ENCODE measurements around the gene EBPL.

EBPL gene

DNA sequence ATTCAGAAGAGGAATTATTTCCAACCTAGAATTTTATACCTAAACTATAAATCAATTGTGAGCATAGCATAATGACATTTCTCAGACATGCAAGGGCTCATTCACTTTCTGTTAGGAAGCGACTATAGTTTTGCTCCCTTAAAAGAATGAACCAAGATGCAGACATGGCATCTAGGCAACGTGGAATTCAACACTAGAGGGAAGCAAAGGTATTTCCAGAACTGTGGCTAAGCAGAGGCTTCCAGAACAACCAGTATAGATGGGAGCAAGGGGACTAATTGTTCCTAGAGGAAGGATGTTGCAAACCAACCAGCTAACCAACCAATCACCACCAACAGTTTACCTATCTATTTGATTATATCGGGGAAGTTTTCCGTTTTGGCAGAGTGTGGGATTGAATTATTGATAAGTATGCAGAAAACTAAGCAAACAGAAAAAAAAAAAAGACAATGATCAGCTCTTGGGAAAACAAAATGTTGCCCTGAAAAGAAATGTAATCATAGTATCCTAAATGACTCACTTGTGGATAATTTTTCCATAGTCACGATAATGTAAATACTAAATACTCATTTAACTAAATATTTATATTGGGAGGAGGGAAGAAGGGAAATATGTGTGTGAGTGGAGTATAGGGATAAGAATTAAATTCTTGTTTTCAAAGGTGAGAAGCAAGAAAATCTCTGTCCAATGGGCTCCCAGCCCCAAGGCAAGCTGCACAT lies 41.9 kb downstream of the EBPL start:
- H3K27ac ChIP-seq (ENCODE audit: extremely low read depth, low read depth, low read length): no peak overlapping the region
- ChIA-PET POLR2A (no interaction called here), CTCF (interaction anchor here (0.6 to 1.1 kb wide), 3 partner anchors 20 to 626 kb away, joined by 3 to 5 read pairs (median 3); no protein-coding TSS in a partner anchor)
- no peaks in the 10 kb centered on the region for H3K4me1 ChIP-seq (ENCODE audit: control insufficient read depth, insufficient read depth, low read length)
- H3K9me3 ChIP-seq (ENCODE audit: control insufficient read depth, insufficient read depth, low read depth, low read length): no peaks in the 10 kb centered on the region
- TF ChIP-seq ZNF423 (tag by site-specific recombination; IDR thresholded peaks at IDR 0.05) (no peak), ZNF654 (tag by site-specific recombination; IDR thresholded peaks at IDR 0.05; ENCODE audit: low read depth) (peak; percentile 41)
- no peak overlapping the region for H3K4me3 ChIP-seq (ENCODE audit: low read depth, low read length)
- H3K36me3 ChIP-seq (ENCODE audit: control insufficient read depth in 2 of 2, insufficient read depth in 1 of 2, low read length in 2 of 2): no peaks in the 10 kb centered on the region

DNA sequence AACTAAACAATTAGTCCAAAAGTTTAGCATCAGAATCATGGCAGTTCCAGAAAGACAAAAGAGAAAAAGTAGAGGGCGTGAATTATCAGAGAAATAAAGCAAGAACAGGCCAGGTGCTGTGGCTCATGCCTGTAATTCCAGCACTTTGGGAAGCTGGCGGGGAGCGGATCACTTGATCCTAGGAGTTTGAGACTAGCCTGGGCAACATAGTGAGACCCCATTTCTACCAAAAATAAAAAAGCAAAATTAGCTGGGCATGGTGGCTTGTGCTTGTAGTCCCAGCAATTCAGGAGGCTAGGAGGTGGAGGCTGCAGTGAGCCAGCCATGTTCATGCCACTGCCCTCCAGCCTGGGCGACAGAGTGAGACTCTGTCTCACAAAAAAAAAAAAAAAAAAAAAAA lies 44.6 kb downstream of the EBPL start:
- no peaks in the 10 kb centered on the region for H3K36me3 ChIP-seq (ENCODE audit: control insufficient read depth in 2 of 2, insufficient read depth in 1 of 2, low read length in 2 of 2)
- CTCF ChIA-PET: no interaction called here
- TF ChIP-seq, protein P1, sequence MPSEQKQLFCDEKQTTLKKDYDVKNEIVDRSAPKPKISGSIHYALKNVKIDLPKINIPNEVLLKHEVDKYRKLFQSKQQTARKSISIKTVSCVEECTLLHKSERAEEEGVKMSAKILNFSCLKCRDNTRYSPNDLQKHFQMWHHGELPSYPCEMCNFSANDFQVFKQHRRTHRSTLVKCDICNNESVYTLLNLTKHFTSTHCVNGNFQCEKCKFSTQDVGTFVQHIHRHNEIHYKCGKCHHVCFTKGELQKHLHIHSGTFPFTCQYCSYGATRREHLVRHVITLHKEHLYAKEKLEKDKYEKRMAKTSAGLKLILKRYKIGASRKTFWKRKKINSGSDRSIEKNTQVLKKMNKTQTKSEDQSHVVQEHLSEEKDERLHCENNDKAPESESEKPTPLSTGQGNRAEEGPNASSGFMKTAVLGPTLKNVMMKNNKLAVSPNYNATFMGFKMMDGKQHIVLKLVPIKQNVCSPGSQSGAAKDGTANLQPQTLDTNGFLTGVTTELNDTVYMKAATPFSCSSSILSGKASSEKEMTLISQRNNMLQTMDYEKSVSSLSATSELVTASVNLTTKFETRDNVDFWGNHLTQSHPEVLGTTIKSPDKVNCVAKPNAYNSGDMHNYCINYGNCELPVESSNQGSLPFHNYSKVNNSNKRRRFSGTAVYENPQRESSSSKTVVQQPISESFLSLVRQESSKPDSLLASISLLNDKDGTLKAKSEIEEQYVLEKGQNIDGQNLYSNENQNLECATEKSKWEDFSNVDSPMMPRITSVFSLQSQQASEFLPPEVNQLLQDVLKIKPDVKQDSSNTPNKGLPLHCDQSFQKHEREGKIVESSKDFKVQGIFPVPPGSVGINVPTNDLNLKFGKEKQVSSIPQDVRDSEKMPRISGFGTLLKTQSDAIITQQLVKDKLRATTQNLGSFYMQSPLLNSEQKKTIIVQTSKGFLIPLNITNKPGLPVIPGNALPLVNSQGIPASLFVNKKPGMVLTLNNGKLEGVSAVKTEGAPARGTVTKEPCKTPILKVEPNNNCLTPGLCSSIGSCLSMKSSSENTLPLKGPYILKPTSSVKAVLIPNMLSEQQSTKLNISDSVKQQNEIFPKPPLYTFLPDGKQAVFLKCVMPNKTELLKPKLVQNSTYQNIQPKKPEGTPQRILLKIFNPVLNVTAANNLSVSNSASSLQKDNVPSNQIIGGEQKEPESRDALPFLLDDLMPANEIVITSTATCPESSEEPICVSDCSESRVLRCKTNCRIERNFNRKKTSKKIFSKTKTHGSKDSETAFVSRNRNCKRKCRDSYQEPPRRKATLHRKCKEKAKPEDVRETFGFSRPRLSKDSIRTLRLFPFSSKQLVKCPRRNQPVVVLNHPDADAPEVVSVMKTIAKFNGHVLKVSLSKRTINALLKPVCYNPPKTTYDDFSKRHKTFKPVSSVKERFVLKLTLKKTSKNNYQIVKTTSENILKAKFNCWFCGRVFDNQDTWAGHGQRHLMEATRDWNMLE (tag by site-specific recombination; conservative IDR thresholded peaks at IDR 0.05; ENCODE audit: low read depth): no peak
- no peak for TF ChIP-seq ZNF354C (tag by site-specific recombination; IDR thresholded peaks at IDR 0.05; ENCODE audit: borderline replicate concordance, low read depth)
- TF ChIP-seq, protein P2, sequence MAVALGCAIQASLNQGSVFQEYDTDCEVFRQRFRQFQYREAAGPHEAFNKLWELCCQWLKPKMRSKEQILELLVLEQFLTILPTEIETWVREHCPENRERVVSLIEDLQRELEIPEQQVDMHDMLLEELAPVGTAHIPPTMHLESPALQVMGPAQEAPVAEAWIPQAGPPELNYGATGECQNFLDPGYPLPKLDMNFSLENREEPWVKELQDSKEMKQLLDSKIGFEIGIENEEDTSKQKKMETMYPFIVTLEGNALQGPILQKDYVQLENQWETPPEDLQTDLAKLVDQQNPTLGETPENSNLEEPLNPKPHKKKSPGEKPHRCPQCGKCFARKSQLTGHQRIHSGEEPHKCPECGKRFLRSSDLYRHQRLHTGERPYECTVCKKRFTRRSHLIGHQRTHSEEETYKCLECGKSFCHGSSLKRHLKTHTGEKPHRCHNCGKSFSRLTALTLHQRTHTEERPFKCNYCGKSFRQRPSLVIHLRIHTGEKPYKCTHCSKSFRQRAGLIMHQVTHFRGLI (tag by site-specific recombination; IDR thresholded peaks at IDR 0.05): no peak
- TF ChIP-seq ZNF341 (tag by site-specific recombination; IDR thresholded peaks at IDR 0.05; ENCODE audit: low read depth): no peak
- no peak for TF ChIP-seq ZNF837 (tag by site-specific recombination; IDR thresholded peaks at IDR 0.05)
- peak; percentile 66; the same call in 1 of the 2 replicates for TF ChIP-seq ZNF121 (tag by site-specific recombination; IDR thresholded peaks at IDR 0.05)
- H3K9me3 ChIP-seq (ENCODE audit: control insufficient read depth, insufficient read depth, low read depth, low read length): no peaks in the 10 kb centered on the region
- no peak overlapping the region for H3K4me3 ChIP-seq (ENCODE audit: low read depth, low read length)
- POLR2A ChIA-PET: no interaction called here
- H3K27ac ChIP-seq (ENCODE audit: extremely low read depth, low read depth, low read length): no peak overlapping the region
- H3K4me1 ChIP-seq (ENCODE audit: control insufficient read depth, insufficient read depth, low read length): no peaks in the 10 kb centered on the region

DNA sequence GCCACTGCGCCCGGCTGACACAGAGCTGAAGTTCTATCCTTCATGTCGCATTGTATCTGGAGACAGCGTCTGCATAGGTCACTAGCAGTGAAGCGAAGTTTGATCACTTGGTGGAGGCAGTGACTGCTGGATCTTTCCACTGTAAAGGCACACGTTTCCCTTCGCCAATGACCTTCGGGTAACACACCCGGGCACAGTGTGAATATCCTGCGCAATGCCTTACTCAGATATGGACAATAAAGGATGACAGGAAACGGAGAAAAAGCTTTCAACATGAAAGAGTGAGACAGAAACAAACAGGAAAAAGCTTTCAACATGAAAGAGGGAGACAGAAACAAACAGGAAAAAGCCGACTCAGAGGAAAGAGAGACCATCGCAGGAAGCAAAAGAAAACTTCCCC lies 45.8 kb downstream of the EBPL start:
- H3K4me3 ChIP-seq (ENCODE audit: low read depth, low read length): no peak overlapping the region
- no peaks in the 10 kb centered on the region for H3K36me3 ChIP-seq (ENCODE audit: control insufficient read depth in 2 of 2, insufficient read depth in 1 of 2, low read length in 2 of 2)
- H3K27ac ChIP-seq (ENCODE audit: extremely low read depth, low read depth, low read length): no peak overlapping the region
- CTCF ChIA-PET: no interaction called here
- TF ChIP-seq ZNF350 (tag by site-specific recombination; IDR thresholded peaks at IDR 0.05): no peak
- TF ChIP-seq, protein P3, sequence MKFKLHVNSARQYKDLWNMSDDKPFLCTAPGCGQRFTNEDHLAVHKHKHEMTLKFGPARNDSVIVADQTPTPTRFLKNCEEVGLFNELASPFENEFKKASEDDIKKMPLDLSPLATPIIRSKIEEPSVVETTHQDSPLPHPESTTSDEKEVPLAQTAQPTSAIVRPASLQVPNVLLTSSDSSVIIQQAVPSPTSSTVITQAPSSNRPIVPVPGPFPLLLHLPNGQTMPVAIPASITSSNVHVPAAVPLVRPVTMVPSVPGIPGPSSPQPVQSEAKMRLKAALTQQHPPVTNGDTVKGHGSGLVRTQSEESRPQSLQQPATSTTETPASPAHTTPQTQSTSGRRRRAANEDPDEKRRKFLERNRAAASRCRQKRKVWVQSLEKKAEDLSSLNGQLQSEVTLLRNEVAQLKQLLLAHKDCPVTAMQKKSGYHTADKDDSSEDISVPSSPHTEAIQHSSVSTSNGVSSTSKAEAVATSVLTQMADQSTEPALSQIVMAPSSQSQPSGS (tag by site-specific recombination; IDR thresholded peaks at IDR 0.05; ENCODE audit: low read depth): no peak
- TF ChIP-seq, protein P4, sequence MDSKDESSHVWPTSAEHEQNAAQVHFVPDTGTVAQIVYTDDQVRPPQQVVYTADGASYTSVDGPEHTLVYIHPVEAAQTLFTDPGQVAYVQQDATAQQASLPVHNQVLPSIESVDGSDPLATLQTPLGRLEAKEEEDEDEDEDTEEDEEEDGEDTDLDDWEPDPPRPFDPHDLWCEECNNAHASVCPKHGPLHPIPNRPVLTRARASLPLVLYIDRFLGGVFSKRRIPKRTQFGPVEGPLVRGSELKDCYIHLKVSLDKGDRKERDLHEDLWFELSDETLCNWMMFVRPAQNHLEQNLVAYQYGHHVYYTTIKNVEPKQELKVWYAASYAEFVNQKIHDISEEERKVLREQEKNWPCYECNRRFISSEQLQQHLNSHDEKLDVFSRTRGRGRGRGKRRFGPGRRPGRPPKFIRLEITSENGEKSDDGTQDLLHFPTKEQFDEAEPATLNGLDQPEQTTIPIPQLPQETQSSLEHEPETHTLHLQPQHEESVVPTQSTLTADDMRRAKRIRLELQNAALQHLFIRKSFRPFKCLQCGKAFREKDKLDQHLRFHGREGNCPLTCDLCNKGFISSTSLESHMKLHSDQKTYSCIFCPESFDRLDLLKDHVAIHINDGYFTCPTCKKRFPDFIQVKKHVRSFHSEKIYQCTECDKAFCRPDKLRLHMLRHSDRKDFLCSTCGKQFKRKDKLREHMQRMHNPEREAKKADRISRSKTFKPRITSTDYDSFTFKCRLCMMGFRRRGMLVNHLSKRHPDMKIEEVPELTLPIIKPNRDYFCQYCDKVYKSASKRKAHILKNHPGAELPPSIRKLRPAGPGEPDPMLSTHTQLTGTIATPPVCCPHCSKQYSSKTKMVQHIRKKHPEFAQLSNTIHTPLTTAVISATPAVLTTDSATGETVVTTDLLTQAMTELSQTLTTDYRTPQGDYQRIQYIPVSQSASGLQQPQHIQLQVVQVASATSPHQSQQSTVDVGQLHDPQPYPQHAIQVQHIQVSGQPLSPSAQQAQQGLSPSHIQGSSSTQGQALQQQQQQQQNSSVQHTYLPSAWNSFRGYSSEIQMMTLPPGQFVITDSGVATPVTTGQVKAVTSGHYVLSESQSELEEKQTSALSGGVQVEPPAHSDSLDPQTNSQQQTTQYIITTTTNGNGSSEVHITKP (tag by site-specific recombination; IDR thresholded peaks at IDR 0.05): no peak
- TF ChIP-seq ZNF302 (tag by site-specific recombination; IDR thresholded peaks at IDR 0.05; ENCODE audit: low read depth): no peak
- TF ChIP-seq, protein P5, sequence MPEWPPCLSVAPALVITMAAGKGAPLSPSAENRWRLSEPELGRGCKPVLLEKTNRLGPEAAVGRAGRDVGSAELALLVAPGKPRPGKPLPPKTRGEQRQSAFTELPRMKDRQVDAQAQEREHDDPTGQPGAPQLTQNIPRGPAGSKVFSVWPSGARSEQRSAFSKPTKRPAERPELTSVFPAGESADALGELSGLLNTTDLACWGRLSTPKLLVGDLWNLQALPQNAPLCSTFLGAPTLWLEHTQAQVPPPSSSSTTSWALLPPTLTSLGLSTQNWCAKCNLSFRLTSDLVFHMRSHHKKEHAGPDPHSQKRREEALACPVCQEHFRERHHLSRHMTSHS (tag by site-specific recombination; IDR thresholded peaks at IDR 0.05): no peak
- no peak for TF ChIP-seq ZNF629 (tag by site-specific recombination; IDR thresholded peaks at IDR 0.05)
- TF ChIP-seq ZNF596 (tag by site-specific recombination; IDR thresholded peaks at IDR 0.05): no peak
- TF ChIP-seq ZNF624 (tag by site-specific recombination; IDR thresholded peaks at IDR 0.05): no peak
- no peaks in the 10 kb centered on the region for H3K4me1 ChIP-seq (ENCODE audit: control insufficient read depth, insufficient read depth, low read length)
- no peaks in the 10 kb centered on the region for H3K9me3 ChIP-seq (ENCODE audit: control insufficient read depth, insufficient read depth, low read depth, low read length)
- POLR2A ChIA-PET: no interaction called here
